Coronary artery (tissue), 2 donors: ENCODE data around the gene OR51F1.

Experiments
- DNase-seq: peaks from one replicate; pipeline ENCODE4 v3.0.0-alpha.2; 2017; ENCODE audit warnings: low spot score
- H3K27ac ChIP-seq, 2 donors: fragments of 200-600 bp; sonication (generic); one replicate each; pipeline ENCODE4 v1.5.1; 2016 to 2019
- H3K4me3 ChIP-seq: fragments of 200-600 bp; sonication (generic); 2 replicates; pipeline ENCODE4 v1.5.1; 2016; ENCODE audit warnings: mild to moderate bottlenecking, moderate library complexity
- TF ChIP-seq, protein P1 (sequence below): fragments of 200-600 bp; sonication (generic); IDR thresholded peaks from one replicate; pipeline ENCODE4 v1.5.1; 2019; ENCODE audit warnings: antibody characterized with exemption

OR51F1 gene

DNA sequence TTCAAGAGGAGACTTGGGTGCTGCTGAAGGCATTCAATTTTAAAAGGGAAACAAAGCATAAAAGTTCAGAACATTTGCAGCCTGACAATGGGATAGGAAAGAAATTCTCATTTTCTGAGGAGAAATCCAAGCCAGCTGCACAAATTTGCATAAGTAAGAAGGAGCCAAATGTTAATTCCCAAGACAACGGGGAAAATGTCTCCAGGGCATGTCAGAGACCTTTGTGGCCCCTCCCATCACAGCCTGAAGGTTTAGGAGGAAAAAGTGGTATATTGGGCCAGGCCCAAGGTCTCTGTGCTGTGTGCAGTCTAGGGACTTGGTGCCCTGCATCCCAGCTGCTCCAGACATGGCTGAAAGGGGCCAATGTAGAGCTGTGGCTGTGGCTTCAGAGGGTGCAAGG lies 12.7 kb upstream of the OR51F1 start:
- TF ChIP-seq, protein P1, sequence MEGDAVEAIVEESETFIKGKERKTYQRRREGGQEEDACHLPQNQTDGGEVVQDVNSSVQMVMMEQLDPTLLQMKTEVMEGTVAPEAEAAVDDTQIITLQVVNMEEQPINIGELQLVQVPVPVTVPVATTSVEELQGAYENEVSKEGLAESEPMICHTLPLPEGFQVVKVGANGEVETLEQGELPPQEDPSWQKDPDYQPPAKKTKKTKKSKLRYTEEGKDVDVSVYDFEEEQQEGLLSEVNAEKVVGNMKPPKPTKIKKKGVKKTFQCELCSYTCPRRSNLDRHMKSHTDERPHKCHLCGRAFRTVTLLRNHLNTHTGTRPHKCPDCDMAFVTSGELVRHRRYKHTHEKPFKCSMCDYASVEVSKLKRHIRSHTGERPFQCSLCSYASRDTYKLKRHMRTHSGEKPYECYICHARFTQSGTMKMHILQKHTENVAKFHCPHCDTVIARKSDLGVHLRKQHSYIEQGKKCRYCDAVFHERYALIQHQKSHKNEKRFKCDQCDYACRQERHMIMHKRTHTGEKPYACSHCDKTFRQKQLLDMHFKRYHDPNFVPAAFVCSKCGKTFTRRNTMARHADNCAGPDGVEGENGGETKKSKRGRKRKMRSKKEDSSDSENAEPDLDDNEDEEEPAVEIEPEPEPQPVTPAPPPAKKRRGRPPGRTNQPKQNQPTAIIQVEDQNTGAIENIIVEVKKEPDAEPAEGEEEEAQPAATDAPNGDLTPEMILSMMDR: no peak
- H3K4me3 ChIP-seq: no peak overlapping the region

GRCh38 chr11:4768094-4768493 lies 1.6 kb downstream of the OR51F1 start:
- TF ChIP-seq, protein P1: no peak
- no peak for DNase-seq
- Histone ChIP-seq H3K27ac (no peak overlapping the region), H3K4me3 (no peak overlapping the region)

More for the DNA sequence above, 12.7 kb upstream of the OR51F1 start:
- H3K27ac ChIP-seq: no peak overlapping the region
- no peak for DNase-seq

DNA sequence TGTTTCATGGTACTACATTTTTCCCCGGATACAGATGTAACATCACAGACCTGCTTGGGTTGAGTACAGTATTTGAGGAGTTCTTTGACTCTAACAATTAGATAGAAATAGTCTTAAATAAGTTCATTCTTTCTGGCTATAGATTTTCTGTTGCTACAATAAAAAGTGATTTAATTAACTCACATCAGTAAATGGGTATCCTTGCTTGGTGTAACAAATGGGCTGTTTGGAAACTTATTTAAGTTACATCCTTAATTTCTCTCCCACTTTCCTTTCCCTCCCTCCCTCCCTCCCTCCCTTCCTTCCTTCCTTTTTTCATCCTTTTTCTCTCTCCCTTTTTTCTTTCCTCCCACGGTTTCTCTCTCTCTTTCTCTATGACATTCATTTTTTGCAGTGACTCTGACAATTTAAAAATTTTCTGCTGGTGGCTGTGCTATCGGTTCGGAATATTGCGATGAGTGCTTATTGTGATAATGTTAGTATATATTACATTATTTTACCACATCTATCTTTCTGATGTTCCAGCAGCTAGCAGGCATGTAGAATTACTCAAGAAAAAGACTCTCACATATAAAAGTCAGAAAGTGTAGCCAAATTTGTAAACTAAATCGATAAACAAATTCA lies 3.2 kb downstream of the OR51F1 start:
- TF ChIP-seq, protein P1: no peak
- H3K4me3 ChIP-seq: no peak overlapping the region
- DNase-seq: no peak

DNA sequence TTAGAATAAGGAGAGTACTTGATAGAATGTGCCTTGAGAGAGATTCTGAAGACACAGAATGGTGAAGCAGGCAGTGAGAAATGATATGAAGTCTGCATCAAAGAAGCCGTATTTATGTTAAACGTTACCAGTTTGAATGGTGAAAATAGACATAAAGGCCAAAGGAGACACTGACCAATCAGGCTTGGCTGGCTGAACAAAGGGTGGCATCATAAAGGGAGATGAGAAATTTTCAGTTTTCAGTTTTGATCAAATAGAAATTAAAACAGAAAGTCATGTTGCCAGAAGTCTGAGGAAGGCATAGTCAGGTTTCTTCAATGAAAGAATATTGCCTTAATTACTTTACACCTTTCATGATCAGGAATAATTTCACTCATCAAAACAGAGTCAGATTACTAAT lies 6.6 kb downstream of the OR51F1 start:
- H3K4me3 ChIP-seq: no peak overlapping the region
- no peak overlapping the region for H3K27ac ChIP-seq
- TF ChIP-seq, protein P1: no peak
- no peak for DNase-seq

More for the DNA sequence above, 3.2 kb downstream of the OR51F1 start:
- no peak overlapping the region for H3K27ac ChIP-seq

DNA sequence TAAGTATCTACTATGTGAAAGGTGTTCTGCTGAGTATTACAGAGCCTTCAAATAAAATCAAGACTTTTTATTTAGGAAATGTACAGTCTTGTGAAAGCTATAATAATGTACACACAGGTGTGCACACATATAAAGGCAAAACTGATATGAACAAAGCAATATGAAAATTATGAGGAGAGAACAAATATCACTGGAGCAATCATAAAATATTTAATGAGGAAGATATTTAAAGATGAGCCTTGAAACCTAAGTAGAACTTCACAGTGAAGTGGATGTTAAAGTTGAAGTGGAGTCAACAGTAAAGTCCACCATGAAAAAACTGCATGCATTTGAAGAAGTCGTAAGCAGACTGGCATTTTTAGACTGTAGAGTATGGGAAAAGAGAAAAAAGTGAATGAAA lies 18.5 kb downstream of the OR51F1 start:
- Histone ChIP-seq H3K27ac (no peak overlapping the region), H3K4me3 (no peak overlapping the region)
- DNase-seq: no peak
- TF ChIP-seq, protein P1: no peak

DNA sequence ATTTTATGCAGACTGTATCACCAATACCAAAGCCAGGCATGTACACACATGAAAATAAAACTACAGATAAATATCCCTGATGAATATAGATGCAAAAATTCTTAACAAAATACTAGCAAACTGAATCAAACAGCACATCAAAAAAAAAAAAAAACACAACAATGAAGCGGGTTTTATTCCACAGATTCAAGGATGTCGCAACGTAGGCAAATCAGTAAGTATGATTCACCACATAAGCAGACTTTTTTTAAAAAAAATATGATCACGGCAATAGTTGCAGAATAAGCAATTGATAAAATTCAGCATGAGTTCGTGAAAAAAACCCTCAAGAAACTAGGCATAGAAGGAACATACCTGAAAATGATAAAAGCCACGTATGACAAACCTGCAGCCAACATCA lies 21.3 kb downstream of the OR51F1 start:
- TF ChIP-seq, protein P1: no peak
- DNase-seq: no peak
- Histone ChIP-seq H3K27ac (no peak overlapping the region), H3K4me3 (no peak overlapping the region)

GRCh38 chr11:4740735-4741134 lies 29.0 kb downstream of the OR51F1 start:
- no peak for DNase-seq
- no peak overlapping the region for H3K4me3 ChIP-seq
- TF ChIP-seq, protein P1: no peak
- H3K27ac ChIP-seq: no peak overlapping the region
